ENCODE measurements around the gene RDH16. TPM values are rescaled to one million over a fixed set of nuclear protein-coding genes. Genes with fewer than 3 reads are reported as not detected.
"Not testable (repeated sequence)": the region's sequence is repeated elsewhere in the genome, so short reads cannot be mapped to it uniquely, and the experiment has no call there.

The RDH16 gene
- total RNA-seq, 2 experiments from 2014 or later: 0.26 to 0.46 TPM

- DNase-seq; H3K27me3 Mint-ChIP-seq; H3K4me1 Mint-ChIP-seq (ENCODE audit: low read depth); H3K27ac Mint-ChIP-seq; POLR2A ChIA-PET; H3K4me3 Mint-ChIP-seq; H3K9me3 Mint-ChIP-seq; intact Hi-C loops (cut with micrococcal nuclease); H3K36me3 Mint-ChIP-seq; CTCF ChIA-PET: not testable (repeated sequence)
Measured at GRCh38 chr12:56965124-56965523, 7.7 kb upstream of the RDH16 start.

DNA sequence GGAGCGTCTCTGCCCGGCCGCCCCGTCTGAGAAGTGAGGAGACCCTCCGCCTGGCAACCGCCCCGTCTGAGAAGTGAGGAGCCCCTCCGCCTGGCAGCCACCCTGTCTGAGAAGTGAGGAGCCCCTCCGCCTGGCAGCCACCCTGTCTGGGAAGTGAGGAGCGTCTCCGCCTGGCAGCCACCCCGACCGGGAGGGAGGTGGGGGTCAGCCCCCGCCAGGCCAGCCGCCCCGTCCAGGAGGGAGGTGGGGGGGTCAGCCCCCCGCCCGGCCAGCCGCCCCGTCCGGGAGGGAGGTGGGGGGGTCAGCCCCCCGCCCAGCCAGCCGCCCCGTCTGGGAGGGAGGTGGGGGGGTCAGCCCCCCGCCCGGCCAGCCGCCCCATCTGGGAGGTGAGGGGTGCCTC, 6.1 kb upstream of the RDH16 start:
- intact Hi-C loops (cut with micrococcal nuclease); H3K36me3 Mint-ChIP-seq; H3K4me1 Mint-ChIP-seq (ENCODE audit: low read depth); H3K27me3 Mint-ChIP-seq; H3K9me3 Mint-ChIP-seq; CTCF ChIA-PET; POLR2A ChIA-PET; H3K27ac Mint-ChIP-seq; H3K4me3 Mint-ChIP-seq; DNase-seq: not testable (repeated sequence)

GRCh38 chr12:56962247-56962646, 4.8 kb upstream of the RDH16 start:
- H3K4me1 Mint-ChIP-seq (ENCODE audit: low read depth); DNase-seq; H3K27me3 Mint-ChIP-seq; H3K36me3 Mint-ChIP-seq; H3K4me3 Mint-ChIP-seq; H3K9me3 Mint-ChIP-seq; POLR2A ChIA-PET; CTCF ChIA-PET; H3K27ac Mint-ChIP-seq; intact Hi-C loops (cut with micrococcal nuclease): not testable (repeated sequence)

DNA sequence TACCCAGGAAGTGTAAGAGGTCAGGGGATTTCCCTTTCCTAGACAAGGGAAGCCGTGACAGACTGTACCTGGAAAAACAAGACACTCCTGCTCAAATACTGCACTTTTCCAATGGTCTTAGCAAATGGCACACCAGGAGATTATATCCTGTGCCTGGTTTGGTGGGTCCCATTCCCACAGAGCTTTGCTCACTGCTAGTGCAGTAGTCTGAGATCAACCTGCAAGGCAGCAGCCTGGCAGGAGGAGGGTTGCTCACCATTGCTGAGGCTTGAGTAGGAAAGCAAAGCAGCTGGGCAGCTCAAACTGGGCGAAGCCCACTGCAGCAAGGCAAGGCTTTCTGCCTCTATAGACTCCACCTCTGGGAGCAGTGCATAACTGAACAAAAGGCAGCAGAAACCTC, 1.0 kb upstream of the RDH16 start:
- Mint-ChIP-seq H3K27ac (no peak overlapping the region), H3K27me3 (peaks cover 3% of the 10 kb centered on the region), H3K9me3 (no peaks in the 10 kb centered on the region), H3K4me3 (no peak overlapping the region), H3K36me3 (no peaks in the 10 kb centered on the region), H3K4me1 (ENCODE audit: low read depth) (no peaks in the 10 kb centered on the region)
- DNase-seq: no peak
- ChIA-PET POLR2A (no interaction called here), CTCF (no interaction called here)
- intact Hi-C loops (cut with micrococcal nuclease): no loop called here

GRCh38 chr12:56955631-56956256, 1.7 kb downstream of the RDH16 start:
- intact Hi-C loops (cut with micrococcal nuclease): no loop called here
- no peak overlapping the region for H3K27ac Mint-ChIP-seq
- H3K9me3 Mint-ChIP-seq: no peaks in the 10 kb centered on the region
- H3K27me3 Mint-ChIP-seq: peaks cover 1% of the 10 kb centered on the region
- ChIA-PET CTCF (no interaction called here), POLR2A (no interaction called here)
- no peak overlapping the region for H3K4me3 Mint-ChIP-seq
- DNase-seq: no peak
- H3K36me3 Mint-ChIP-seq: no peaks in the 10 kb centered on the region
- no peaks in the 10 kb centered on the region for H3K4me1 Mint-ChIP-seq (ENCODE audit: low read depth)

- DNase-seq: no peak
- POLR2A ChIA-PET: no interaction called here
- Mint-ChIP-seq H3K27ac (no peak overlapping the region), H3K9me3 (no peaks in the 10 kb centered on the region), H3K27me3 (no peaks in the 10 kb centered on the region), H3K4me3 (no peak overlapping the region), H3K36me3 (no peaks in the 10 kb centered on the region), H3K4me1 (ENCODE audit: low read depth) (no peaks in the 10 kb centered on the region)
- intact Hi-C loops (cut with micrococcal nuclease): no loop called here
- CTCF ChIA-PET: no interaction called here
Measured at GRCh38 chr12:56954958-56955355, 2.5 kb downstream of the RDH16 start.

GRCh38 chr12:56954057-56954957, 3.1 kb downstream of the RDH16 start:
- no peak for DNase-seq
- POLR2A ChIA-PET: no interaction called here
- intact Hi-C loops (cut with micrococcal nuclease): no loop called here
- CTCF ChIA-PET: no interaction called here
- H3K4me1 Mint-ChIP-seq (ENCODE audit: low read depth): no peaks in the 10 kb centered on the region
- H3K9me3 Mint-ChIP-seq: no peaks in the 10 kb centered on the region
- H3K27me3 Mint-ChIP-seq: no peaks in the 10 kb centered on the region
- no peaks in the 10 kb centered on the region for H3K36me3 Mint-ChIP-seq
- H3K4me3 Mint-ChIP-seq: no peak overlapping the region
- H3K27ac Mint-ChIP-seq: no peak overlapping the region

DNA sequence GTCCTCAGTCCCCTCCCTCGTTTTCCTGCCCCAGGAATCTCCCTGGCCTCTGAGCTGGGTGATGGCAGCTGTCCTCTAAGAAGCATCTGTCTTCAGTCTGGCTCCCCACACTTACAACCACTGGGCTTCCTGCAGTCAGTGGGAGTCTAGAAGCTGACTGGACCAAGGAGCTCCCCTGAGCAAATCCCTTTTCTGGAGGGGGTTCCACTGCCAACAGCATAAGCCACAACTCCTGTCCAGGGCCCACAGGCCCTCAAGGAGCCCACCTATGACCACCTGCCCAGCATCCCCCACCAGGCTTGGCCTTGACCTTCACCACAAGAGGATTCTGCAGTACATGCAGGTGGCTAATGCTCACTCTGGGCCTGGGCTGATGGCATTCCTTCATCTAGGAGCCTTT, 4.1 kb downstream of the RDH16 start:
- DNase-seq: no peak
- Mint-ChIP-seq H3K27me3 (no peaks in the 10 kb centered on the region), H3K36me3 (no peaks in the 10 kb centered on the region), H3K4me1 (ENCODE audit: low read depth) (no peaks in the 10 kb centered on the region), H3K9me3 (no peaks in the 10 kb centered on the region), H3K27ac (no peak overlapping the region), H3K4me3 (no peak overlapping the region)
- POLR2A ChIA-PET: no interaction called here
- intact Hi-C loops (cut with micrococcal nuclease): no loop called here
- CTCF ChIA-PET: no interaction called here

DNA sequence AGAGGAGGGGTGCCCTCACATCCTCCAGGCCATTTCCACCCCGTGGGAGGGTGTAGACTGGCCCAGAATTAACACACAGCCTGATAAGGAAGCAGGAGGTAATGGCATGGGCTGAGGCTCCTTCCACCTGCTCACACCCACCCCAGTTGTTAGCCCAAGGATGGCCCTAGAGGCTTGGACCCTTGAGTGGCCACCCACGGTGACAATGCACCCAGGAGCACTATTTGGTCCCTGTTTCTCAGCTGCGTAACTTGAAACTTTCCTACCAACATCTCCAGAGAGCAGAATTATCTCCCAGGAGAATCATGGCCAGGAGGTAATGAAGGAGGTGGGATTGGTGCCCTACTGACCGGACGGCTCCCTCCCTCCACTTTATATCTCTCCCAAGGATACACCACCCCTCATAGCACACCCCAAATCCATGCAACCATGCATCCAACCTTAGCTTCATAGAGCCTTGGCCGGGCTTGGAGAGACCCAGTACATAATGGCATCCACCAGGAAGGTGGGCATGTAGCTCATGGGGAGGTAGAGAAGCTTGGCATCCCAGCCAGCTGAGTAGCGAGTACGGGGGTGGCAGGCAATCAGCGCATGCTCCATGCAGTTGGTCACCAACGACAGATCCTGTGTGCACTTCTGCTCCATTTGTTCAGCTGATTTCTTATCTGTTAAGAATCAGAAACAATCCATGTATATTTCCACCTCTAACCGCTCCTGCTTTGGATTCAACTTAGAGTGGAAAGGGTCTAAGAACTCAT, 5.6 kb downstream of the RDH16 start:
- no peak for DNase-seq
- intact Hi-C loops (cut with micrococcal nuclease): no loop called here
- H3K4me1 Mint-ChIP-seq (ENCODE audit: low read depth): no peaks in the 10 kb centered on the region
- no peaks in the 10 kb centered on the region for H3K9me3 Mint-ChIP-seq
- no peaks in the 10 kb centered on the region for H3K27me3 Mint-ChIP-seq
- ChIA-PET CTCF (no interaction called here), POLR2A (interaction anchor here (0.5 kb wide), 1 partner anchor 640 kb away, joined by 4 read pairs; no protein-coding TSS in a partner anchor)
- no peak overlapping the region for H3K27ac Mint-ChIP-seq
- H3K36me3 Mint-ChIP-seq: no peaks in the 10 kb centered on the region
- no peak overlapping the region for H3K4me3 Mint-ChIP-seq

DNA sequence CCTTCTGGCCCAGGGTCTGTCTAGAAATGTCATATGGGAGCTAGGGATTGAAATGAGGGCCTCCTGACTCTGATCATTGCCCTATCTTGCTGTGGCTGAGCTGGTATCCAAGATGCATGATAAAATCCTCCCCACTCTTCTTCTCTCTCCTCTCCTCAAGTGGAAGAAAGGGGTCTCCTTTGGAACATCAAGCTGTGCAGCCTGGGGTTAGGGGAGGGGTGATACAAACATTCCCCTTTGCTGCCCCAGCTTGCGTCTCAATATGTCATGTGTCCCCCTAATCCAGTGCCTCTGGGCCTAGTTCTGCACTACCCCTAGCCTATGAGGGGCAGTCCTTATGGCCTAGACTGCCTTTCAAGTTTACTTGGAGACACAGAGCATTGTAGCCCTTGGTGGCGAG, 8.5 kb downstream of the RDH16 start:
- Mint-ChIP-seq H3K27me3 (no peaks in the 10 kb centered on the region), H3K36me3 (no peaks in the 10 kb centered on the region), H3K9me3 (no peaks in the 10 kb centered on the region), H3K4me3 (no peak overlapping the region), H3K27ac (no peak overlapping the region), H3K4me1 (ENCODE audit: low read depth) (no peaks in the 10 kb centered on the region)
- DNase-seq: no peak
- ChIA-PET CTCF (interaction anchor here (2.2 kb wide), 1 partner anchor 38 kb away, joined by 7 read pairs; no protein-coding TSS in a partner anchor), POLR2A (no interaction called here)
- intact Hi-C loops (cut with micrococcal nuclease): no loop called here

GRCh38 chr12:56948457-56948777, 9.0 kb downstream of the RDH16 start:
- CTCF ChIA-PET: interaction anchor here (2.2 kb wide), 1 partner anchor 38 kb away, joined by 7 read pairs; no protein-coding TSS in a partner anchor
- H3K9me3 Mint-ChIP-seq: no peaks in the 10 kb centered on the region
- H3K36me3 Mint-ChIP-seq: no peaks in the 10 kb centered on the region
- intact Hi-C loops (cut with micrococcal nuclease): no loop called here
- H3K4me3 Mint-ChIP-seq: no peak overlapping the region
- H3K27ac Mint-ChIP-seq: no peak overlapping the region
- POLR2A ChIA-PET: no interaction called here
- no peaks in the 10 kb centered on the region for H3K4me1 Mint-ChIP-seq (ENCODE audit: low read depth)
- no peaks in the 10 kb centered on the region for H3K27me3 Mint-ChIP-seq
- DNase-seq: no peak

- Mint-ChIP-seq H3K4me1 (ENCODE audit: low read depth) (no peaks in the 10 kb centered on the region), H3K9me3 (no peaks in the 10 kb centered on the region), H3K27me3 (no peaks in the 10 kb centered on the region), H3K4me3 (no peak overlapping the region), H3K36me3 (no peaks in the 10 kb centered on the region), H3K27ac (no peak overlapping the region)
- POLR2A ChIA-PET: no interaction called here
- no peak for DNase-seq
- CTCF ChIA-PET: interaction anchor here (2.2 kb wide), 1 partner anchor 39 kb away, joined by 7 read pairs; no protein-coding TSS in a partner anchor
- intact Hi-C loops (cut with micrococcal nuclease): no loop called here
Measured at GRCh38 chr12:56947633-56948456, 9.6 kb downstream of the RDH16 start.

Measured in activated CD4-positive, alpha-beta memory T cell treated with anti-CD3 and anti-CD28 coated beads for 36 hours (primary cell).